MM.1S (cell line): ENCODE measurements around the gene CHN1.

Experiments
- DNase-seq: peaks from one replicate; pipeline ENCODE4 v3.0.0-alpha.2; 2015
- H2AFZ ChIP-seq: fragments of 300-600 bp; sonication (generic); 2 replicates; pipeline ENCODE4 v1.6.0; 2016; ENCODE audit warnings: antibody characterized with exemption, low read length
- H3F3A ChIP-seq: fragments of 300-600 bp; sonication (generic); 2 replicates; pipeline ENCODE4 v1.6.1; 2016; ENCODE audit warnings: mild to moderate bottlenecking, antibody characterized with exemption, low read length, moderate library complexity, mixed read lengths; ENCODE audit not compliant: insufficient read depth
- H3K27ac ChIP-seq: fragments of 300-600 bp; sonication (generic); 2 replicates; pipeline ENCODE4 v1.5.1; 2016; ENCODE audit warnings: mild to moderate bottlenecking, low read length
- H3K27me3 ChIP-seq: fragments of 300-600 bp; sonication (generic); replicated peaks from 2 replicates; pipeline ENCODE4 v1.6.0; 2016; ENCODE audit warnings: low read length; ENCODE audit not compliant: insufficient read depth
- H3K36me3 ChIP-seq: fragments of 300-600 bp; sonication (generic); replicated peaks from 2 replicates; pipeline ENCODE4 v1.6.1; 2016; ENCODE audit warnings: mild to moderate bottlenecking, low read length, mixed read lengths; ENCODE audit not compliant: insufficient read depth
- H3K4me1 ChIP-seq: fragments of 300-600 bp; sonication (generic); 2 replicates; pipeline ENCODE4 v1.6.1; 2016; ENCODE audit warnings: low read length, mixed read lengths
- H3K4me2 ChIP-seq: fragments of 300-600 bp; sonication (generic); 2 replicates; pipeline ENCODE4 v1.6.0; 2016; ENCODE audit warnings: low read depth, low read length
- H3K4me3 ChIP-seq: fragments of 300-600 bp; sonication (generic); 2 replicates; pipeline ENCODE4 v1.5.1; 2016; ENCODE audit warnings: low read length, mixed read lengths
- H3K79me2 ChIP-seq: fragments of 300-600 bp; sonication (generic); 2 replicates; pipeline ENCODE4 v1.6.1; 2016; ENCODE audit warnings: mixed run types, low read length, mixed read lengths
- H3K9ac ChIP-seq: fragments of 300-600 bp; sonication (generic); 2 replicates; pipeline ENCODE4 v1.6.1; 2016; ENCODE audit warnings: low read length, mixed read lengths
- H3K9me2 ChIP-seq: fragments of 300-600 bp; sonication (generic); replicated peaks from 2 replicates; pipeline ENCODE4 v1.6.1; 2016; ENCODE audit warnings: mild to moderate bottlenecking, low read length, mixed read lengths; ENCODE audit not compliant: insufficient read depth
- H3K9me3 ChIP-seq: fragments of 300-600 bp; sonication (generic); replicated peaks from 2 replicates; pipeline ENCODE4 v1.6.1; 2016; ENCODE audit warnings: mild to moderate bottlenecking, low read length, mixed read lengths; ENCODE audit not compliant: insufficient read depth
- H4K20me1 ChIP-seq: fragments of 300-600 bp; sonication (generic); 2 replicates; pipeline ENCODE4 v1.6.1; 2016; ENCODE audit warnings: mild to moderate bottlenecking, low read length, moderate library complexity, mixed read lengths; ENCODE audit not compliant: insufficient read depth
- CTCF ChIP-seq: fragments of 300-600 bp; sonication (generic); IDR thresholded peaks from 2 replicates; pipeline ENCODE4 v1.5.1; 2016; ENCODE audit warnings: antibody characterized with exemption, low read length, mixed read lengths
- EZH2 ChIP-seq: fragments of 300-600 bp; sonication (generic); optimal IDR thresholded peaks from 2 replicates; pipeline ENCODE3; 2017; ENCODE audit warnings: low read depth, mild to moderate bottlenecking, antibody characterized with exemption, low read length, mixed read lengths
- EZH2phosphoT487 ChIP-seq: fragments of 300-600 bp; sonication (generic); IDR thresholded peaks from 2 replicates; pipeline ENCODE4 v1.6.1; 2018; ENCODE audit warnings: antibody characterized with exemption, low read length

CHN1 gene

GRCh38 chr2:174821628-174822027, 183.6 kb downstream of the CHN1 start:
- no peak for DNase-seq
- Histone ChIP-seq H3K36me3 (no peaks in the 10 kb centered on the region), H3K9ac (no peak overlapping the region), H3K4me2 (no peak overlapping the region), H3K9me3 (no peaks in the 10 kb centered on the region), H3K27ac (no peak overlapping the region), H3K4me3 (no peak overlapping the region), H3K4me1 (no peaks in the 10 kb centered on the region), H3F3A (no peaks in the 10 kb centered on the region), H3K79me2 (no peaks in the 10 kb centered on the region), H3K9me2 (no peaks in the 10 kb centered on the region), H2AFZ (no peak overlapping the region), H3K27me3 (no peaks in the 10 kb centered on the region), H4K20me1 (no peaks in the 10 kb centered on the region)
- TF ChIP-seq EZH2phosphoT487 (no peak), EZH2 (no peak), CTCF (no peak)

GRCh38 chr2:174820361-174820760, 184.8 kb downstream of the CHN1 start:
- TF ChIP-seq CTCF (no peak), EZH2phosphoT487 (no peak)
- H3K79me2 ChIP-seq: no peaks in the 10 kb centered on the region
- no peak overlapping the region for H3K4me2 ChIP-seq
- no peaks in the 10 kb centered on the region for H3K4me1 ChIP-seq
- H3K27me3 ChIP-seq: no peaks in the 10 kb centered on the region
- H2AFZ ChIP-seq: no peak overlapping the region
- no peak overlapping the region for H3K4me3 ChIP-seq
- no peak for DNase-seq
- no peak overlapping the region for H3K9ac ChIP-seq
- no peaks in the 10 kb centered on the region for H3F3A ChIP-seq
- no peaks in the 10 kb centered on the region for H3K36me3 ChIP-seq
- no peaks in the 10 kb centered on the region for H3K9me3 ChIP-seq
- H4K20me1 ChIP-seq: no peaks in the 10 kb centered on the region
- H3K27ac ChIP-seq: no peak overlapping the region
- H3K9me2 ChIP-seq: no peaks in the 10 kb centered on the region

GRCh38 chr2:174815526-174815925, 189.7 kb downstream of the CHN1 start:
- no peak for DNase-seq
- no peak for TF ChIP-seq CTCF
- TF ChIP-seq EZH2: no peak
- TF ChIP-seq EZH2phosphoT487: no peak

GRCh38 chr2:174812037-174812436, 193.1 kb downstream of the CHN1 start:
- H3K9me2 ChIP-seq: no peaks in the 10 kb centered on the region
- no peaks in the 10 kb centered on the region for H3K79me2 ChIP-seq
- H3F3A ChIP-seq: no peaks in the 10 kb centered on the region
- DNase-seq: no peak
- no peaks in the 10 kb centered on the region for H3K36me3 ChIP-seq
- H3K4me2 ChIP-seq: no peak overlapping the region
- no peaks in the 10 kb centered on the region for H3K4me1 ChIP-seq
- H3K27me3 ChIP-seq: no peaks in the 10 kb centered on the region
- TF ChIP-seq EZH2phosphoT487: no peak
- no peak for TF ChIP-seq EZH2
- no peak for TF ChIP-seq CTCF
- H2AFZ ChIP-seq: no peak overlapping the region
- H3K9me3 ChIP-seq: no peaks in the 10 kb centered on the region
- H3K9ac ChIP-seq: no peak overlapping the region
- H3K27ac ChIP-seq: no peak overlapping the region
- H3K4me3 ChIP-seq: no peak overlapping the region
- H4K20me1 ChIP-seq: no peaks in the 10 kb centered on the region

More at GRCh38 chr2:174815526-174815925, 189.7 kb downstream of the CHN1 start:
- Histone ChIP-seq H2AFZ (no peak overlapping the region), H3K27ac (no peak overlapping the region), H3K27me3 (no peaks in the 10 kb centered on the region), H3K79me2 (no peaks in the 10 kb centered on the region), H3K9me2 (no peaks in the 10 kb centered on the region), H3K4me2 (no peak overlapping the region), H4K20me1 (no peaks in the 10 kb centered on the region), H3K4me1 (no peaks in the 10 kb centered on the region), H3K4me3 (no peak overlapping the region), H3F3A (no peaks in the 10 kb centered on the region), H3K9ac (no peak overlapping the region), H3K36me3 (no peaks in the 10 kb centered on the region), H3K9me3 (no peaks in the 10 kb centered on the region)
